PC-9 (cell line): ENCODE measurements around the gene HABP4. TPM values are rescaled to one million over a fixed set of nuclear protein-coding genes. Genes with fewer than 3 reads are reported as not detected.

ENCODE experiments used
- BruUV-seq: library from RNA; stranded (reverse); fragments of 400-500 nt; replicated peaks from 2 replicates; lab custom pipeline; 2021; lab: Mats Ljungman, UMichigan
- CTCF ChIA-PET: fragments of 300-600 bp; sonication (Branson Sonifier 250); formaldehyde crosslinking; loops from one replicate; lab custom pipeline; 2022; ENCODE audit warnings: antibody characterized with exemption; lab: Charles Lee
- POLR2A ChIA-PET: fragments of 300-600 bp; sonication (Branson Sonifier 250); formaldehyde crosslinking; loops from one replicate; lab custom pipeline; 2022; ENCODE audit warnings: antibody characterized with exemption; ENCODE audit not compliant: unreplicated experiment; lab: Charles Lee
- DNase-seq, 2 experiments: peaks; one replicate each; pipeline versions ENCODE4 v3.0.0 to v3.0.0-alpha.2; 2015 to 2022; ENCODE audit warnings: mixed read lengths in 1 of 2
- H2AFZ ChIP-seq: fragments of 200-600 bp; sonication (generic); 2 replicates; pipeline ENCODE4 v1.8.1; 2017; ENCODE audit warnings: antibody characterized with exemption
- H3F3A ChIP-seq: fragments of 200-600 bp; sonication (generic); 2 replicates; pipeline ENCODE4 v1.8.1; 2017; ENCODE audit warnings: antibody characterized with exemption, mild to moderate bottlenecking, low read depth; ENCODE audit not compliant: insufficient read depth
- H3K27ac ChIP-seq: fragments of 200-600 bp; sonication (generic); 2 replicates; pipeline ENCODE4 v1.6.1; 2016; ENCODE audit warnings: mixed run types
- H3K27me3 ChIP-seq: fragments of 200-600 bp; sonication (generic); 2 replicates; pipeline ENCODE4 v1.6.1; 2016; ENCODE audit warnings: low read depth, mixed run types; ENCODE audit not compliant: insufficient read depth
- H3K36me3 ChIP-seq: fragments of 200-600 bp; sonication (generic); 2 replicates; pipeline ENCODE4 v1.6.1; 2016; ENCODE audit warnings: low read depth, mixed run types
- H3K4me1 ChIP-seq: fragments of 200-600 bp; sonication (generic); replicated peaks from 2 replicates; pipeline ENCODE4 v1.6.1; 2016; ENCODE audit warnings: mixed run types; ENCODE audit not compliant: insufficient read depth
- H3K4me2 ChIP-seq: fragments of 200-600 bp; sonication (generic); 2 replicates; pipeline ENCODE4 v1.6.1; 2017; ENCODE audit warnings: mixed run types
- H3K4me3 ChIP-seq: fragments of 200-600 bp; sonication (generic); 2 replicates; pipeline ENCODE4 v1.6.1; 2016; ENCODE audit warnings: mixed run types
- H3K79me2 ChIP-seq: fragments of 200-600 bp; sonication (generic); 2 replicates; pipeline ENCODE4 v1.6.1; 2017; ENCODE audit warnings: low read depth, mixed run types
- H3K9me2 ChIP-seq: fragments of 200-600 bp; sonication (generic); 2 replicates; pipeline ENCODE4 v1.8.1; 2017; ENCODE audit warnings: mild to moderate bottlenecking; ENCODE audit not compliant: insufficient read depth
- H3K9me3 ChIP-seq: fragments of 200-600 bp; sonication (generic); 2 replicates; pipeline ENCODE4 v1.8.1; 2016; ENCODE audit warnings: low read depth; ENCODE audit not compliant: insufficient read depth
- H4K20me1 ChIP-seq: fragments of 200-600 bp; sonication (generic); 2 replicates; pipeline ENCODE4 v1.8.1; 2017; ENCODE audit not compliant: insufficient read depth
- CTCF ChIP-seq: fragments of 200-600 bp; sonication (generic); conservative IDR thresholded peaks from 2 replicates; pipeline ENCODE4 v1.6.1; 2017; ENCODE audit warnings: mixed run types, antibody characterized with exemption, mild to moderate bottlenecking, moderate library complexity
- EZH2 ChIP-seq: fragments of 200-600 bp; sonication (generic); IDR thresholded peaks from 2 replicates; pipeline ENCODE4 v1.8.0; 2017; ENCODE audit warnings: antibody characterized with exemption, low read depth
- intact Hi-C: fragments of 100-400 bp; cut with micrococcal nuclease; formaldehyde crosslinking; loops from one replicate; pipeline ENCODE4 v1.10.0; 2022; ENCODE audit not compliant: unreplicated experiment
- total RNA-seq: library from RNA; stranded (reverse); gene quantifications from 2 replicates; pipeline ENCODE4 v1.2.3, GENCODE V29; 2021

HABP4 gene
- total RNA-seq, 1 experiment from 2014 or later = 8.1 TPM

DNA sequence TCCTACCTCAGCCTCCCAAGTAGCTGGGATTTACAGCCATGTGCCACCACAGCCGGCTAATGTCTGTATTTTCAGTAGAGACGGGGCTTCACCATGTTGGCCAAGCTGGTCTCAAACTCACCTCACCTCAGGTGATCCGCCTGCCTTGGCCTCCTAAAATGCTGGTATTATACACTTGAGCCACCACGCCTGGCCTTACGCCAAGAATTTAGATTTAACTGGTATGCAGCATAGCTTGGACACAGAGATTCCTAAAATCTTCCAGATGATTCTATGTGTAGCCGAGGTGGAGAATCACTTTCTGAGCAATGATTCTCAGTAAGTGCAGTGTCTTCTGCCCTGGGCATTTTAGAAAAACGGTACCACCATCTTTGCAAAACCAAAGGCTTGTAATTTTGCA is 74.1 kb downstream of the HABP4 start:
- no peak overlapping the region for H3K27ac ChIP-seq
- no peaks in the 10 kb centered on the region for H3K9me3 ChIP-seq
- H3K4me1 ChIP-seq = no peaks in the 10 kb centered on the region
- intact Hi-C loops = no loop called here
- no peaks in the 10 kb centered on the region for H4K20me1 ChIP-seq
- no TSS peak for BruUV-seq
- H3K9me2 ChIP-seq = no peaks in the 10 kb centered on the region
- no peak for DNase-seq
- H3F3A ChIP-seq = no peaks in the 10 kb centered on the region
- no peaks in the 10 kb centered on the region; the same call in 1 of the 2 replicates for H3K36me3 ChIP-seq
- no peak overlapping the region for H2AFZ ChIP-seq
- H3K27me3 ChIP-seq = no peaks in the 10 kb centered on the region
- H3K79me2 ChIP-seq = no peaks in the 10 kb centered on the region
- ChIA-PET CTCF (no interaction called here), POLR2A (interaction anchor here (0.5 kb wide), 1 partner anchor 34 kb away, joined by 9 read pairs; no protein-coding TSS in a partner anchor)
- no peak overlapping the region for H3K4me2 ChIP-seq
- TF ChIP-seq CTCF (no peak), EZH2 (no peak)
- no peak overlapping the region for H3K4me3 ChIP-seq

- DNase-seq = no peak
- H3F3A ChIP-seq = no peaks in the 10 kb centered on the region
- no peak overlapping the region for H3K4me3 ChIP-seq
- CTCF ChIA-PET = no interaction called here
- H3K4me1 ChIP-seq = no peaks in the 10 kb centered on the region
- H3K4me2 ChIP-seq = no peak overlapping the region
- H3K27ac ChIP-seq = no peak overlapping the region
- no peaks in the 10 kb centered on the region for H3K27me3 ChIP-seq
- no peaks in the 10 kb centered on the region; the same call in 1 of the 2 replicates for H3K36me3 ChIP-seq
- intact Hi-C loops = no loop called here
- no peak overlapping the region for H2AFZ ChIP-seq
- POLR2A ChIA-PET = interaction anchor here (0.5 kb wide), 1 partner anchor 33 kb away, joined by 9 read pairs; no protein-coding TSS in a partner anchor
- no peaks in the 10 kb centered on the region for H3K79me2 ChIP-seq
- no peaks in the 10 kb centered on the region for H3K9me2 ChIP-seq
- H3K9me3 ChIP-seq = no peaks in the 10 kb centered on the region
- no peaks in the 10 kb centered on the region for H4K20me1 ChIP-seq
- no peak for TF ChIP-seq CTCF
- no peak for TF ChIP-seq EZH2
- no TSS peak for BruUV-seq
Observed at GRCh38 chr9:96524764-96525163, 74.8 kb downstream of the HABP4 start.

DNA sequence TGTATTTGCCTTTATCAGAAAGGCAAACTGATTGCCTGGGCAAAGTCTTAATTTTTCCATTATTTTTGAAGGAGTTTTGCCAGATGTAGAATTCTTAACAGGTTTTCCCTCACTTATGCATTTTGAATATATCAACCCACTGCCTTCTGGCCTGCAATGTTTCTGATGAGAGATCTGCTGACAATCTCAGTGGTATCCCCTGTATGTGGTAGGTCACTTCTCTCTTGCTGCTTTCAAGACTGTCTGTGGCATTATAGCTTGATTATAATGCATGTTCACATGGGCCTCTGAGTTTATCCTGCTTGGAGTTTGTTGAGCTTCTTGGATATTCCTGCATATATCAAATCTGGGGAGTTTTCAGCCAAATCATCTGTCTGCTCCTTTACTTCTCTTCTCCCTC is 82.2 kb downstream of the HABP4 start:
- CTCF ChIA-PET = no interaction called here
- no peak for DNase-seq
- Histone ChIP-seq H3K4me1 (no peaks in the 10 kb centered on the region), H3K27ac (no peak overlapping the region), H3F3A (no peaks in the 10 kb centered on the region), H2AFZ (no peak overlapping the region), H4K20me1 (no peaks in the 10 kb centered on the region), H3K4me3 (no peak overlapping the region), H3K4me2 (no peak overlapping the region), H3K36me3 (peaks cover 5% of the 10 kb centered on the region; the same call in 1 of the 2 replicates), H3K27me3 (no peaks in the 10 kb centered on the region), H3K79me2 (no peaks in the 10 kb centered on the region), H3K9me2 (no peaks in the 10 kb centered on the region), H3K9me3 (no peaks in the 10 kb centered on the region)
- no peak for TF ChIP-seq CTCF
- TF ChIP-seq EZH2 = no peak
- no TSS peak for BruUV-seq
- POLR2A ChIA-PET = interaction anchor here (0.6 kb wide), 3 partner anchors 14 to 861 kb away, joined by 3 to 4 read pairs (median 3); no protein-coding TSS in a partner anchor
- intact Hi-C loops = no loop called here
